HG03520 (cell line): ENCODE measurements around the gene RYK.
"Not testable (repeated sequence)": the region's sequence is repeated elsewhere in the genome, so short reads cannot be mapped to it uniquely, and the experiment has no call there.

Experiments
- ATAC-seq: cut with Tn5 transposase; IDR thresholded peaks from one replicate; pipeline ENCODE4 v1.9.1; 2021; ENCODE audit warnings: mild to moderate bottlenecking, moderate library complexity; ENCODE audit not compliant: unreplicated experiment

The RYK gene

GRCh38 chr3:134222835-134223234 is 27.8 kb downstream of the RYK start:
- ATAC-seq = no peak

GRCh38 chr3:134216851-134217250 is 33.8 kb downstream of the RYK start:
- ATAC-seq = no peak

GRCh38 chr3:134216191-134216764 is 34.4 kb downstream of the RYK start:
- ATAC-seq = no peak

GRCh38 chr3:134214239-134214638 is 36.4 kb downstream of the RYK start:
- ATAC-seq = no peak

GRCh38 chr3:134212967-134213665 is 37.5 kb downstream of the RYK start:
- ATAC-seq = peak; percentile 72

GRCh38 chr3:134211797-134212196 is 38.9 kb downstream of the RYK start:
- ATAC-seq = peak; percentile 69

- ATAC-seq = no peak
Observed at GRCh38 chr3:134205451-134205850, 45.2 kb downstream of the RYK start.

- ATAC-seq = no peak
Observed at GRCh38 chr3:134201201-134202130, 49.2 kb downstream of the RYK start.

- ATAC-seq = not testable (repeated sequence)
Observed at GRCh38 chr3:134199880-134200279, 50.8 kb downstream of the RYK start.

- ATAC-seq = no peak
Observed at GRCh38 chr3:134199240-134199639, 51.4 kb downstream of the RYK start.

GRCh38 chr3:134198414-134198813 is 52.2 kb downstream of the RYK start:
- no peak for ATAC-seq

GRCh38 chr3:134197681-134198261 is 52.9 kb downstream of the RYK start:
- ATAC-seq = peak; percentile 68

- no peak for ATAC-seq
Observed at GRCh38 chr3:134194247-134194646, 56.4 kb downstream of the RYK start.

GRCh38 chr3:134190250-134190649 is 60.4 kb downstream of the RYK start:
- ATAC-seq = no peak

GRCh38 chr3:134189849-134190248 is 60.8 kb downstream of the RYK start:
- no peak for ATAC-seq

GRCh38 chr3:134186391-134186790 is 64.3 kb downstream of the RYK start:
- ATAC-seq = no peak

GRCh38 chr3:134180761-134181160 is 69.9 kb downstream of the RYK start:
- no peak for ATAC-seq

- ATAC-seq = no peak
Observed at GRCh38 chr3:134179508-134179907, 71.2 kb downstream of the RYK start.

GRCh38 chr3:134163096-134163495 is 87.6 kb downstream of the RYK start:
- no peak for ATAC-seq

GRCh38 chr3:134161898-134162615 is 88.6 kb downstream of the RYK start:
- ATAC-seq = no peak

- ATAC-seq = no peak
Observed at GRCh38 chr3:134155446-134155845, 95.2 kb downstream of the RYK start.
